Measurements from ENCODE around the gene HMOX2. TPM values are rescaled to one million over a fixed set of nuclear protein-coding genes. Genes with fewer than 3 reads are reported as not detected.

The HMOX2 gene
- total RNA-seq, 1 experiment from 2014 or later: 72.6 TPM

GRCh38 chr16:4467916-4468315 lies 8.3 kb upstream of the HMOX2 start:
- in situ Hi-C loops (cut with HindIII; ENCODE audit: low pct_unique_long_range_greater_than_20kb, low sequenced_read_pairs) (no loop called here), intact Hi-C loops (cut with micrococcal nuclease; ENCODE audit: unreplicated experiment) (no loop called here)
- Histone ChIP-seq H3K27me3 (ENCODE audit: control insufficient read depth, insufficient read depth, low read length) (no peaks in the 10 kb centered on the region), H3K4me1 (ENCODE audit: control insufficient read depth, insufficient read depth, low read length) (no peaks in the 10 kb centered on the region), H3K9me3 (ENCODE audit: control insufficient read depth, insufficient read depth, low read depth, low read length) (no peaks in the 10 kb centered on the region), H3K36me3 (ENCODE audit: control insufficient read depth, insufficient read depth, low read length) (peaks cover 2% of the 10 kb centered on the region; the same call in 1 of the 2 replicates), H3K27ac (ENCODE audit: low read length) (no peak overlapping the region), H3K4me3 (ENCODE audit: low read depth in 2 of 2, low read length in 2 of 2) (no peak overlapping the region)
- BruUV-seq (replicated peaks): no TSS peak
- no peak for DNase-seq (ENCODE audit: low read depth, low spot score)
- CTCF ChIA-PET: no interaction called here
- TF ChIP-seq TCF7L2 (IDR thresholded peaks at IDR 0.05; ENCODE audit: low read depth, low read length): no peak
- POLR2A ChIA-PET: interaction anchor here (0.5 kb wide), 1 partner anchor 382 kb away, joined by 6 read pairs; no protein-coding TSS in a partner anchor
- ATAC-seq: no peak

GRCh38 chr16:4468972-4469371 lies 7.2 kb upstream of the HMOX2 start:
- intact Hi-C loops (cut with micrococcal nuclease; ENCODE audit: unreplicated experiment): no loop called here
- no TSS peak for BruUV-seq (replicated peaks)

GRCh38 chr16:4471869-4472268 lies 4.3 kb upstream of the HMOX2 start:
- no TSS peak for BruUV-seq (replicated peaks)
- H3K27ac ChIP-seq (ENCODE audit: low read length): no peak overlapping the region
- intact Hi-C loops (cut with micrococcal nuclease; ENCODE audit: unreplicated experiment) (no loop called here), in situ Hi-C loops (cut with HindIII; ENCODE audit: low pct_unique_long_range_greater_than_20kb, low sequenced_read_pairs) (no loop called here)
- no peak overlapping the region for H3K4me3 ChIP-seq (ENCODE audit: low read depth in 2 of 2, low read length in 2 of 2)
- ATAC-seq: no peak
- no peaks in the 10 kb centered on the region for H3K9me3 ChIP-seq (ENCODE audit: control insufficient read depth, insufficient read depth, low read depth, low read length)
- CTCF ChIA-PET: no interaction called here
- H3K27me3 ChIP-seq (ENCODE audit: control insufficient read depth, insufficient read depth, low read length): no peaks in the 10 kb centered on the region
- POLR2A ChIA-PET: no interaction called here
- TF ChIP-seq TCF7L2 (IDR thresholded peaks at IDR 0.05; ENCODE audit: low read depth, low read length) (no peak), CTCF (IDR thresholded peaks at IDR 0.05) (no peak), REST (IDR thresholded peaks at IDR 0.05; ENCODE audit: insufficient read depth in 1 of 2, low read depth in 2 of 2, low read length in 1 of 2) (no peak), SIN3A (IDR thresholded peaks at IDR 0.05; ENCODE audit: borderline replicate concordance, insufficient read depth, low read depth, low read length) (no peak), POLR2AphosphoS5 (IDR thresholded peaks at IDR 0.05; ENCODE audit: low read depth, low read length) (no peak)
- H3K36me3 ChIP-seq (ENCODE audit: control insufficient read depth, insufficient read depth, low read length): peaks cover under 1% of the 10 kb centered on the region; the same call in 1 of the 2 replicates
- H3K4me1 ChIP-seq (ENCODE audit: control insufficient read depth, insufficient read depth, low read length): peaks cover 12% of the 10 kb centered on the region
- DNase-seq (ENCODE audit: low read depth, low spot score): no peak

More at GRCh38 chr16:4468972-4469371, 7.2 kb upstream of the HMOX2 start:
- ChIA-PET CTCF (no interaction called here), POLR2A (no interaction called here)
- TF ChIP-seq SIN3A (IDR thresholded peaks at IDR 0.05; ENCODE audit: borderline replicate concordance, insufficient read depth, low read depth, low read length): no peak
- H3K27me3 ChIP-seq (ENCODE audit: control insufficient read depth, insufficient read depth, low read length): no peaks in the 10 kb centered on the region
- peaks cover 2% of the 10 kb centered on the region; the same call in 1 of the 2 replicates for H3K36me3 ChIP-seq (ENCODE audit: control insufficient read depth, insufficient read depth, low read length)
- no peak overlapping the region for H3K27ac ChIP-seq (ENCODE audit: low read length)
- DNase-seq (ENCODE audit: low read depth, low spot score): no peak
- H3K4me1 ChIP-seq (ENCODE audit: control insufficient read depth, insufficient read depth, low read length): peaks cover 5% of the 10 kb centered on the region; the same call in 1 of the 2 replicates
- H3K4me3 ChIP-seq (ENCODE audit: low read depth in 2 of 2, low read length in 2 of 2): no peak overlapping the region
- in situ Hi-C loops (cut with HindIII; ENCODE audit: low pct_unique_long_range_greater_than_20kb, low sequenced_read_pairs): no loop called here
- H3K9me3 ChIP-seq (ENCODE audit: control insufficient read depth, insufficient read depth, low read depth, low read length): no peaks in the 10 kb centered on the region
- no peak for ATAC-seq

Data from Panc1 (cell line).